Endometrial microvascular endothelial cells (primary cell): ENCODE data around the gene MMP2. TPM values are rescaled to one million over a fixed set of nuclear protein-coding genes. Genes with fewer than 3 reads are reported as not detected.

Experiments used
- in situ Hi-C: cut with HindIII; loops from 2 replicates; pipeline ENCODE4 v1.10.0; 2017; ENCODE audit warnings: low sequenced_read_pairs, low pct_unique_long_range_greater_than_20kb; ENCODE audit errors: inconsistent ontology term
- total RNA-seq: library from RNA; depleted of rRNA; stranded (reverse); fragments of >200 nt; gene quantifications from one replicate; pipeline ENCODE4 v1.2.3, GENCODE V29; 2015; ENCODE audit errors: inconsistent ontology term

Gene MMP2
- total RNA-seq, result 38.1 TPM

GRCh38 chr16:55478827-55479429, at the start of gene MMP2:
Gene MMP2 (plus strand): TSS chr16:55479198. CDS start chr16:55479480, 282 bp downstream.
- in situ Hi-C loops, result no loop called here

GRCh38 chr16:55433030-55433429, 46.0 kb upstream of the MMP2 start:
- in situ Hi-C loops, result no loop called here

GRCh38 chr16:55433535-55433934, 45.5 kb upstream of the MMP2 start:
- in situ Hi-C loops, result no loop called here

GRCh38 chr16:55434000-55434399, 45.0 kb upstream of the MMP2 start:
- in situ Hi-C loops, result no loop called here

- in situ Hi-C loops, result no loop called here
Observed at GRCh38 chr16:55435387-55435786, 43.6 kb upstream of the MMP2 start.

GRCh38 chr16:55436587-55436986, 42.4 kb upstream of the MMP2 start:
- in situ Hi-C loops, result no loop called here

- in situ Hi-C loops, result no loop called here
Observed at GRCh38 chr16:55437625-55438024, 41.4 kb upstream of the MMP2 start.

GRCh38 chr16:55438281-55438680, 40.7 kb upstream of the MMP2 start:
- in situ Hi-C loops, result no loop called here

GRCh38 chr16:55439101-55439690, 39.8 kb upstream of the MMP2 start:
- in situ Hi-C loops, result no loop called here

GRCh38 chr16:55443434-55444346, 35.3 kb upstream of the MMP2 start:
- in situ Hi-C loops, result no loop called here

- in situ Hi-C loops, result no loop called here
Observed at GRCh38 chr16:55444754-55445485, 34.1 kb upstream of the MMP2 start.

- in situ Hi-C loops, result no loop called here
Observed at GRCh38 chr16:55447231-55447630, 31.8 kb upstream of the MMP2 start.

- in situ Hi-C loops, result no loop called here
Observed at GRCh38 chr16:55452996-55453395, 26.0 kb upstream of the MMP2 start.

GRCh38 chr16:55453909-55454308, 25.1 kb upstream of the MMP2 start:
- in situ Hi-C loops, result no loop called here

GRCh38 chr16:55454861-55455260, 24.1 kb upstream of the MMP2 start:
- in situ Hi-C loops, result no loop called here

GRCh38 chr16:55462241-55462640, 16.8 kb upstream of the MMP2 start:
- in situ Hi-C loops, result no loop called here

GRCh38 chr16:55464375-55464774, 14.6 kb upstream of the MMP2 start:
- in situ Hi-C loops, result no loop called here

- in situ Hi-C loops, result no loop called here
Observed at GRCh38 chr16:55465077-55465896, 13.7 kb upstream of the MMP2 start.
